ENCODE data around the gene IGF2BP2.

IGF2BP2 gene

GRCh38 chr3:185825006-185825638 lies at the start of gene IGF2BP2:
TSS of gene IGF2BP2 (minus strand) at chr3:185825042. CDS start at chr3:185824960, 82 bp downstream.
- H3K27ac ChIP-seq = peak within 1 kb of the TSS; percentile 21; the same call in 1 of the 2 replicates
- TF ChIP-seq ZFX (IDR thresholded peaks at IDR 0.05) (no peak), CTCF (conservative IDR thresholded peaks at IDR 0.05) (peak; percentile 27)

GRCh38 chr3:185874119-185874518 lies 49.3 kb upstream of the IGF2BP2 start:
- H3K27ac ChIP-seq = no peak overlapping the region
- no peak for TF ChIP-seq ZFX (IDR thresholded peaks at IDR 0.05)
- no peak for TF ChIP-seq CTCF (conservative IDR thresholded peaks at IDR 0.05)

GRCh38 chr3:185867650-185868049 lies 42.8 kb upstream of the IGF2BP2 start:
- no peak overlapping the region for H3K27ac ChIP-seq
- TF ChIP-seq CTCF (conservative IDR thresholded peaks at IDR 0.05) (no peak), ZFX (IDR thresholded peaks at IDR 0.05) (no peak)

- TF ChIP-seq CTCF (conservative IDR thresholded peaks at IDR 0.05) = no peak
- TF ChIP-seq ZFX (IDR thresholded peaks at IDR 0.05) = no peak
- H3K27ac ChIP-seq = no peak overlapping the region
These were observed 42.2 kb upstream of the IGF2BP2 start for GRCh38 chr3:185866995-185867394.

- TF ChIP-seq ZFX (IDR thresholded peaks at IDR 0.05) = no peak
- no peak for TF ChIP-seq CTCF (conservative IDR thresholded peaks at IDR 0.05)
- H3K27ac ChIP-seq = no peak overlapping the region
These were observed 41.7 kb upstream of the IGF2BP2 start for GRCh38 chr3:185866555-185866954.

GRCh38 chr3:185865247-185865646 lies 40.4 kb upstream of the IGF2BP2 start:
- H3K27ac ChIP-seq = no peak overlapping the region
- TF ChIP-seq CTCF (conservative IDR thresholded peaks at IDR 0.05) (no peak), ZFX (IDR thresholded peaks at IDR 0.05) (no peak)

- TF ChIP-seq ZFX (IDR thresholded peaks at IDR 0.05) (no peak), CTCF (conservative IDR thresholded peaks at IDR 0.05) (no peak)
- no peak overlapping the region for H3K27ac ChIP-seq
These were observed 39.9 kb upstream of the IGF2BP2 start for GRCh38 chr3:185864767-185865166.
